Body of pancreas (tissue), 4 donors: ENCODE data around the gene RFT1. TPM values are rescaled to one million over a fixed set of nuclear protein-coding genes. Genes with fewer than 3 reads are reported as not detected.

Experiments used
- ATAC-seq: fragments of 150-250 bp; one replicate; pipeline ENCODE4 v1.9.1; 2016
- DNase-seq, 4 donors: peaks; one replicate each; pipeline ENCODE4 v3.0.0-alpha.2; 2019
- H3K27ac ChIP-seq, 4 donors: fragments of 200-600 bp; sonication (generic); 1 replicate in 3 of 4; 2 replicates in 1 of 4; pipeline versions ENCODE4 v1.5.1 to v1.6.1; 2016 to 2019; ENCODE audit warnings: mild to moderate bottlenecking in 1 of 4, mixed read lengths in 1 of 4, moderate library complexity in 1 of 4
- H3K27me3 ChIP-seq, 2 donors: fragments of 200-600 bp; sonication (generic); one replicate each; pipeline ENCODE4 v1.6.0; 2016; ENCODE audit warnings: mild to moderate bottlenecking in 1 of 2
- H3K36me3 ChIP-seq, 2 donors: fragments of 200-600 bp; sonication (generic); replicated peaks in 1 of 2; 2 replicates each; pipeline ENCODE4 v1.5.1; 2016; ENCODE audit warnings: low read depth in 2 of 2; ENCODE audit not compliant: insufficient read depth in 1 of 2
- H3K4me1 ChIP-seq: fragments of 200-600 bp; sonication (generic); one replicate; pipeline ENCODE4 v1.6.0; 2016
- H3K4me3 ChIP-seq, 2 donors: fragments of 200-600 bp; sonication (generic); 1 replicate in 1 of 2; 2 replicates in 1 of 2; pipeline ENCODE4 v1.5.1; 2016 to 2019
- H3K9me3 ChIP-seq, 3 donors: fragments of 200-600 bp; sonication (generic); 1 replicate in 2 of 3; 2 replicates in 1 of 3; pipeline ENCODE4 v1.5.1; 2016
- POLR2A ChIP-seq, 3 donors: fragments of 450-650 bp; IDR thresholded peaks; one replicate each; pipeline ENCODE4 v1.6.1; 2016; ENCODE audit warnings: antibody characterized with exemption in 3 of 3, mild to moderate bottlenecking in 2 of 3
- WGBS, 2 donors: methylation state at CpG; one replicate each; pipeline ENCODE4 v1.1.5; 2017; 5-methylcytosine and 5-hydroxymethylcytosine counted together
- intact Hi-C: fragments of 100-400 bp; cut with DNase I; formaldehyde crosslinking; loops from one replicate; pipeline ENCODE4 v1.15.1; 2023
- total RNA-seq, 2 donors: library from RNA; depleted of rRNA; stranded (reverse); fragments of >200 nt; gene quantifications; one replicate each; pipeline ENCODE4 v1.1.0, GENCODE V29; 2016
- TF ChIP-seq, protein P1 (sequence below), 7 experiments: fragments of 450-650 bp in 4 of 7; fragments of 200-600 bp in 3 of 7; sonication (generic) in 3 of 7; IDR thresholded peaks; one replicate each; pipeline ENCODE4 v1.5.1; 2016 to 2019; ENCODE audit warnings: antibody characterized with exemption in 7 of 7

The RFT1 gene
- total RNA-seq, 2 donors from 2014 or later: 10.6 to 19.8 TPM

DNA sequence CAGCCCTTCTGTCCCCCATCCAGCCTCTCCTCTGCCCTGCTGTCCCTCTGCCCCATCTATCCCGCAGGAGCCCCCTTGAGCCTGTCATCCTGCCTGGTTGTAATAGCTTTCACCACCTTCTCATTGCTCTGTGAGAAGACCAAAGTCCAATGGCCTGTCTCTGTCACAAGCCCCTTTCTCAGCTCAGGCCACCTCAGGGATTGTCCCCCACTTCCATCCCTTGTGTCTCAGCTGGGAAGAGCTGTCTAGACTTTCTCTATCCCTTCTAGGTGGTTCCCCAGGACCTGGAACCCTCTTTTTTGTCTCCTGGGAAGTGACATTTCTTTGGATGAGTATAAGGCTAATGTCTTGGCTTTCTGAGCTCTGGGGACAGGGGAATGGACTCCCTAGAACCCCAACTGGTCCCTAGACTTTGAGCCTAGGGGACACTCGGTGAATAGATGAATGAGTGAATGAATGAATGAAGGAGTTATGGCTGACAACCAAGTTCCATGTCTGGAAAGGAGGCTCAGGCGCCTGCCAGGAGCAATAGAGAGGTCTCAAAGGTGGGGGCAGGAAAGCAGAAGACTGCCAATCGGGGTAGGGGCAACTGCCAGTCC is 29.9 kb upstream of the RFT1 start:
- intact Hi-C loops: no loop called here

DNA sequence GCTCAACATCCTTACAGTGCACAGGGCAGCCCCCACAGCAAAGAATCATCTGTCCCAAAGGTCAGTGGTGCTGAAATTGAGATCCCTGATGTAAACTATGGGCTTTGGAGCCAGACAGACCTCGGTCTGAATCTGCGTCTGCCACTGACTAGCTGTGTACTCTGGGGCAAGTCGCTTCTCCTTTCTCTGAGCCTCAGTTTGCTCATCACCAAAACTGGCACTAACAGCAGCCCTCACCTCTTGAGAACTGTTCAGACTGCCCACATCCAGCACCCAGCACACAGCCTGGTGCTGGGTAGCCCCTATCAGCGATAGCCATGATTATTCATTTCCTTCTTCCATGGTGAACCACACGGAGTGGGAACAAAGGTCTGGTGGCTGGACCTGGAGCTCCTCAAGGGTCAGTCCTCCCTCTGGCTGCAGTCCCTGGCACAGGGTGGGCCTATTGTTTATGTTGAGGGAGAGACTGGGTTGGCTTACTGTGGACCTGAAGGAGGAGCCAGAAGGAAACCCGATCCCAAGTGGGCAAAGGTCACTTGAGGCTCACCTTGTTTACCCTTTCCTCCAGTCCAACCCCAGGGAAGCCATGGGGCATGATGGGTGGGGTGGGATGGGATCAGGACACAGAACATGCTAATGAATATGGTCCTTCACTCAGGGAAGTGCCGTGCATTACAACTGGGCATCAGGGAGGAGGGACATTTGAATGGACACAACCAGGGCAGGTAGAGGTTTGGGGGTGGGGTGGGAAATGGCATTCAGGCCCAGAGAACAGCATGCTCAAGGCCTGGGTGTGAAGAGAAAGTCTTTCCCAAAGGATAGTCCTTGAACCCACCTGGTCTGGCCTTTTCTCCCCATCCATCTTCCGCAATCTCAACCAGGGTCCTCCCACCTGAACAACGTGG is 29.2 kb upstream of the RFT1 start:
- WGBS, 2 donors: 21 to 33% methylated on average over 8 to 9 of the region's 9 CpGs
- ATAC-seq (peak; percentile 55), DNase-seq (peak; percentile 88 to 96 (median 94))
- Histone ChIP-seq H3K27me3 (no peaks in the 10 kb centered on the region), H3K27ac (peak overlapping the region; percentile 90 to 97 (median 95)), H3K9me3 (no peaks in the 10 kb centered on the region), H3K4me3 (no peak overlapping the region), H3K36me3 (no peaks in the 10 kb centered on the region), H3K4me1 (peaks cover 78% of the 10 kb centered on the region)
- intact Hi-C loops: no loop called here
- TF ChIP-seq, protein P1, sequence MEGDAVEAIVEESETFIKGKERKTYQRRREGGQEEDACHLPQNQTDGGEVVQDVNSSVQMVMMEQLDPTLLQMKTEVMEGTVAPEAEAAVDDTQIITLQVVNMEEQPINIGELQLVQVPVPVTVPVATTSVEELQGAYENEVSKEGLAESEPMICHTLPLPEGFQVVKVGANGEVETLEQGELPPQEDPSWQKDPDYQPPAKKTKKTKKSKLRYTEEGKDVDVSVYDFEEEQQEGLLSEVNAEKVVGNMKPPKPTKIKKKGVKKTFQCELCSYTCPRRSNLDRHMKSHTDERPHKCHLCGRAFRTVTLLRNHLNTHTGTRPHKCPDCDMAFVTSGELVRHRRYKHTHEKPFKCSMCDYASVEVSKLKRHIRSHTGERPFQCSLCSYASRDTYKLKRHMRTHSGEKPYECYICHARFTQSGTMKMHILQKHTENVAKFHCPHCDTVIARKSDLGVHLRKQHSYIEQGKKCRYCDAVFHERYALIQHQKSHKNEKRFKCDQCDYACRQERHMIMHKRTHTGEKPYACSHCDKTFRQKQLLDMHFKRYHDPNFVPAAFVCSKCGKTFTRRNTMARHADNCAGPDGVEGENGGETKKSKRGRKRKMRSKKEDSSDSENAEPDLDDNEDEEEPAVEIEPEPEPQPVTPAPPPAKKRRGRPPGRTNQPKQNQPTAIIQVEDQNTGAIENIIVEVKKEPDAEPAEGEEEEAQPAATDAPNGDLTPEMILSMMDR (IDR thresholded peaks at IDR 0.05): peak in 3 of 7 experiments; percentile 19 to 54 (median 51)
- peak in 2 of 3 donors; percentile 32 to 36 for TF ChIP-seq POLR2A (IDR thresholded peaks at IDR 0.05)

More for the DNA sequence above, 29.9 kb upstream of the RFT1 start:
- Histone ChIP-seq H3K9me3 (no peaks in the 10 kb centered on the region), H3K36me3 (no peaks in the 10 kb centered on the region), H3K27ac (peak overlapping the region; percentile 90 to 97 (median 95)), H3K4me1 (peaks cover 78% of the 10 kb centered on the region), H3K4me3 (peak overlapping the region; percentile 17 to 40), H3K27me3 (no peaks in the 10 kb centered on the region)
- 13 to 14% methylated on average over 4 of the region's 4 CpGs for WGBS, 2 donors
- no peak for TF ChIP-seq POLR2A (IDR thresholded peaks at IDR 0.05)
- TF ChIP-seq, protein P1 (IDR thresholded peaks at IDR 0.05): no peak
- DNase-seq (no peak), ATAC-seq (no peak)

DNA sequence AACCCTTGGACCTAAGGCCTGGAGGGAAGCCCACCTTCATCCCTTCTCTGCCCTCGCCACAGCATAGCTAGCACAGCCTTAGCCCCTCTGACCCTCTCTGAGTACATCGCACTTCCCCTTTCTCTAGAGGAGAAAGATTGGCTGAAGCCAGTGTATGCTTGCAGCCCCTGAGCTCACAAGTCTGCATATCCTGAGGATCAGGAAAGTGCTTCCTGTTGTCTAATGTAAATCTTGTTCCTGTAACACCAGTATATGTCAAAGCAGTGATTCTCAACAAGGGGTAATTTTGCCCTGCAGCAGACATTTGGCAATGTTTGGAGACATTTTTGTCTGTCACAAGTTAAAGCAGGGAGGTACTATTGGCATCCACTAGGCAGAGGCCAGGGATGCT is 28.5 kb upstream of the RFT1 start:
- intact Hi-C loops: no loop called here
- ATAC-seq (no peak), DNase-seq (no peak)
- peak overlapping the region; percentile 90 to 97 (median 95) for H3K27ac ChIP-seq
- H3K9me3 ChIP-seq: no peaks in the 10 kb centered on the region
- H3K4me1 ChIP-seq: peaks cover 79% of the 10 kb centered on the region
- no peaks in the 10 kb centered on the region for H3K27me3 ChIP-seq
- H3K4me3 ChIP-seq: no peak overlapping the region
- WGBS, 2 donors: 76 to 83% methylated on average over 2 of the region's 2 CpGs
- no peaks in the 10 kb centered on the region for H3K36me3 ChIP-seq
- no peak for TF ChIP-seq POLR2A (IDR thresholded peaks at IDR 0.05)
- TF ChIP-seq, protein P1 (IDR thresholded peaks at IDR 0.05): no peak

DNA sequence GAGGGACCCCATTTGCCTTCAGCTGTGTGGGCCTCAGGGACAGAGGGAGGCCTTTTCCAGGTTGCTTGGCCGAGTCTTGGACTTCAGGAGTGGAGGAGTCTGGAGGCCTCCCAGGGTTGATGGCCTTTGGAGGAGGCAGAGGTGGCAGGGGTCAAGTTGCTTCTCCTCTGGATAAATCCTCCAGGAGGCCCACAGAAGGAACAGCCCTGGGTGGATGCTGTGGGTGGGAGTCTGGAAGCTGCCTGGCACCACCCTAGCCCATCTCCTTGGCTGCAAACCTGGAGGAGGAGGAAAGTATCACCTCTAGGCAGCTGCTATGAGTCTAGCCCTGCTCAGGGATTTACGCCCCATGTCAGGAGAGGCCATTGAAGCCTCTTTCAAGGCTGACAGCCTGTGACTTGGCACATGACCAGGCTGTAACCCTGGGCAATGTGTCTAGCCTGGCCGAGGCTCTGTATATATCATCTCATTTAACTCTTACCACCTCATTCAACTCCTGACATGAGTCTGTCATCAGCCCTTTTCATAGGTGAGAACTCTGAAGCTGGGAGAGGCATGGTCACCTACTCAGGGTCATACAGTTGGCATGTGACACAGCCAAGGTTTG is 27.8 kb upstream of the RFT1 start:
- TF ChIP-seq POLR2A (IDR thresholded peaks at IDR 0.05): no peak
- TF ChIP-seq, protein P1 (IDR thresholded peaks at IDR 0.05): no peak
- no peaks in the 10 kb centered on the region for H3K36me3 ChIP-seq
- peaks cover 79% of the 10 kb centered on the region for H3K4me1 ChIP-seq
- H3K4me3 ChIP-seq: no peak overlapping the region
- no peaks in the 10 kb centered on the region for H3K9me3 ChIP-seq
- H3K27ac ChIP-seq: peak overlapping the region; percentile 90 to 97 (median 95)
- peak; percentile 46 to 65 (median 54) for DNase-seq
- WGBS, 2 donors: 50% methylated on average over 2 to 3 of the region's 3 CpGs
- H3K27me3 ChIP-seq: no peaks in the 10 kb centered on the region
- ATAC-seq: no peak
- intact Hi-C loops: no loop called here
